Stimulated activated CD4-positive, alpha-beta T cell treated with anti-CD3 and anti-CD28 coated beads, Interleukin-1b, Interleukin-23, amount 100 ng/mL, for 1 hour (primary cell): ENCODE measurements around the gene CXorf51A.
"Not testable (repeated sequence)": the region's sequence is repeated elsewhere in the genome, so short reads cannot be mapped to it uniquely, and the experiment has no call there.

Experiments
- DNase-seq, 2 donors: peaks; one replicate each; pipeline ENCODE4 v3.0.0-alpha.2; 2020; ENCODE audit warnings: low read depth in 2 of 2

Gene CXorf51A

DNA sequence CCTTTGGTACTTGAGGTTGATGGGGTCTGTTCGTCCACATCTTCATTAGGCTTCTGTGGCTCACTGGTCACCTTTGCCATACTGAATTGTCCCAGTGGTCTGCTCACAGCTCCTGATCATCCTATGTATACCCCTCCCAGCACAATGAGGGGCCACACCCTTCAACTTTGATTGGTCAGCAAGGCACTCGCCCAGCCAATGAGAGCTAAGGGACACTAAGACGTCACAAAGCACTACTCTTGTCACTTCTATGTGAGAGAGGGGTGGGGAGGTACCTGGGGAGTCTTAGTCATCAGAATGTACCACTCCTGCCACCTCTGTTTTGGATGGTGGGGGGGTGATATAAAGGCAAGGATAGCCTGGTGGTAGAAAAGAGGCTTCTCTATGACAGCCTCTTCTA, at the start of gene CXorf51A:
CXorf51A (minus strand) TSS at position 101 of the 400 bp plus-strand sequence; CDS start at position 80, 21 bp downstream.
- DNase-seq, result not testable (repeated sequence)

GRCh38 chrX:146863566-146863965, 49.0 kb upstream of the CXorf51A start:
- no peak for DNase-seq

DNA sequence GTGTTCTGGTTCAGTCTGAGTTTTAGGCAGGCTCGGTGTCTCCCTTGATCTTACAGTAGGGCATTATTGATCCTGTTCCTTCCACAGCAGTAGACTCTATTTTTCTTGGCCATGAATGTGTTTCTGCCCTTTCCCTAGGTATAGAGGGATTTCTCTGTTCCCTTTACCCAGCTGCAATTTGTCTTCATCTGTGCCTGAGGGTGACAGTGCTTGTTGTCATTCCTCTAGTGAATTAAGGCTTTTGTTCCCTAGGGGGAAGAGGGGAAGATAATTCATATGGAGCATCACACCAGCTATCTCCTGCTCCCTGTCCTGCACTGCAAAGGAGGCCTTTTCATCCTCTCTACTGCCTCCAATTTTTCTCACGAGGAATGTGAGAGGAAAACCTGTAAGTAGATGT, 39.7 kb upstream of the CXorf51A start:
- DNase-seq, result no peak

DNA sequence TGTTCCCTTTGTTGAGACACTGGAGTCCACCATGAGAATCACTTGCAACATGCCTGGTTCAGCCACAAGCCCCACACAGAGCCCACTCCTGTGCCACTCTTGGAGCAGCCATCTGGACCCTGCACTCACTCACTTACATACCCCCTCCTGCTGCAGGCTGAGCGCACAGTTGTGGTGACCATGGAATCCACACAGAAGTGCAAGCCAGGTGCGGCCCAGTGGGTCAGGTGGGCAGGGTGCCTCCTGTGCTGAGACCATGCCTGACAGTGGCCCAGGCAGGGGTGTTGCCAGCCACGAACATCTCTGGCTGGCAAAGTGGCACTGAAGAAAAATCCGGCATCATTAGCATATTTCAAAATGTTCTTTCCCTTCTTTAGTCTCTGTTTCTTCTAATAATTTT, 17.4 kb upstream of the CXorf51A start:
- no peak for DNase-seq

GRCh38 chrX:146809471-146809870, 5.1 kb downstream of the CXorf51A start, which contains the start of gene CXorf51B:
Gene CXorf51B, plus strand, starts transcription at chrX:146809771. Its CDS starts 21 bp downstream, at chrX:146809792.
- DNase-seq, result not testable (repeated sequence)
